ENCODE data around the gene ETDC.
"Not testable (repeated sequence)": the region's sequence is repeated elsewhere in the genome, so short reads cannot be mapped to it uniquely, and the experiment has no call there.

The ETDC gene

GRCh38 chrX:135309430-135309923 is at the start of gene ETDC:
ETDC (plus strand) TSS chrX:135309480; CDS start chrX:135309480, 0 bp downstream.
- DNase-seq, result no peak

- DNase-seq, result not testable (repeated sequence)
Observed at GRCh38 chrX:135260976-135261375, 48.3 kb upstream of the ETDC start.

GRCh38 chrX:135263376-135263775 is 45.9 kb upstream of the ETDC start:
- DNase-seq, result not testable (repeated sequence)

GRCh38 chrX:135264206-135264605 is 45.1 kb upstream of the ETDC start:
- DNase-seq, result no peak

- DNase-seq, result no peak
Observed at GRCh38 chrX:135273162-135273561, 36.1 kb upstream of the ETDC start.

GRCh38 chrX:135275973-135276372 is 33.3 kb upstream of the ETDC start:
- no peak for DNase-seq

GRCh38 chrX:135287266-135287823 is 21.9 kb upstream of the ETDC start:
- no peak for DNase-seq

GRCh38 chrX:135295238-135295943 is 13.9 kb upstream of the ETDC start:
- DNase-seq, result peak; percentile 0

GRCh38 chrX:135295944-135296305 is 13.4 kb upstream of the ETDC start:
- DNase-seq, result no peak

- peak; percentile 6 for DNase-seq
Observed at GRCh38 chrX:135302269-135302873, 6.9 kb upstream of the ETDC start.

GRCh38 chrX:135304741-135305140 is 4.5 kb upstream of the ETDC start:
- no peak for DNase-seq

GRCh38 chrX:135307171-135307570 is 2.1 kb upstream of the ETDC start:
- DNase-seq, result no peak

- no peak for DNase-seq
Observed at GRCh38 chrX:135308345-135308855, 880 bp upstream of the ETDC start.

- DNase-seq, result no peak
Observed at GRCh38 chrX:135315864-135316263, 6.6 kb downstream of the ETDC start.

GRCh38 chrX:135324463-135324862 is 15.2 kb downstream of the ETDC start:
- DNase-seq, result no peak

GRCh38 chrX:135325036-135325818 is 15.9 kb downstream of the ETDC start:
- not testable (repeated sequence) for DNase-seq

GRCh38 chrX:135327299-135327698 is 18.0 kb downstream of the ETDC start:
- no peak for DNase-seq

GRCh38 chrX:135328421-135329005 is 19.2 kb downstream of the ETDC start:
- no peak for DNase-seq

GRCh38 chrX:135330706-135331105 is 21.4 kb downstream of the ETDC start:
- DNase-seq, result no peak

GRCh38 chrX:135331525-135331924 is 22.2 kb downstream of the ETDC start:
- no peak for DNase-seq

- no peak for DNase-seq
Observed at GRCh38 chrX:135340831-135341230, 31.6 kb downstream of the ETDC start.

- no peak for DNase-seq
Observed at GRCh38 chrX:135345107-135345589, 35.9 kb downstream of the ETDC start.

- DNase-seq, result no peak
Observed at GRCh38 chrX:135346975-135347374, 37.7 kb downstream of the ETDC start.

Measured in NCI-H526 treated with DMSO at 0.1 percent for 48 hours (cell line).